ENCODE measurements around the gene FNDC5. TPM values are rescaled to one million over a fixed set of nuclear protein-coding genes. Genes with fewer than 3 reads are reported as not detected.

The FNDC5 gene
- total RNA-seq, 1 experiment from 2014 or later = 4.5 TPM

DNA sequence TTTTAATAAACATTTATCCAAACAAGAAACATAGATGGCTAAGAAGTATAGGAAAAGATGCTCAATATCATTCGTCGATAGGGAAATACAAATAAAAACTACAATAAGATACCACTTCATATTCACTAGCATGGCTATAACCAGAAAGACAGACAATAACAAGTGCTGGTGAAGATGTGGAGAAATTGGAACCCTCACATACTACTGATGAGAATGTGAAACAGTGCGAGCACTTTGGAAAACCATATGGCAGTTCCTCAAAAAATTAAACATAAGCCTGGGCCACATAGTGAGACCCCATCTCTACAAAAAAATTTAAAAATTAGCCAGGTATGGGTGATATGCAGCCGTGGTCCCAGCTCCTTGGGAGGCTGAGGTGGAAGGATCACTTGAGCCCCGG is 39.6 kb upstream of the FNDC5 start:
- H2AFZ ChIP-seq (ENCODE audit: low read length) = no peak overlapping the region
- H3K18ac ChIP-seq (ENCODE audit: insufficient read length, low read depth, low read length) = no peak overlapping the region
- H3K14ac ChIP-seq (ENCODE audit: insufficient read depth, low read length) = no peak overlapping the region
- no peak overlapping the region for H3K4ac ChIP-seq (ENCODE audit: low read depth, low read length)
- H3K9ac ChIP-seq (ENCODE audit: extremely low read depth, insufficient read length, low read length) = no peak overlapping the region
- Mint-ChIP-seq H3K4me3 (no peak overlapping the region), H3K27ac (no peak overlapping the region), H3K36me3 (ENCODE audit: insufficient read depth in 1 of 3, low read depth in 3 of 3) (no peaks in the 10 kb centered on the region), H3K4me1 (no peaks in the 10 kb centered on the region), H3K9me3 (no peaks in the 10 kb centered on the region; a peak in 1 of 5 replicates), H3K27me3 (ENCODE audit: low read depth) (peaks cover 9% of the 10 kb centered on the region)
- TF ChIP-seq, protein P1, sequence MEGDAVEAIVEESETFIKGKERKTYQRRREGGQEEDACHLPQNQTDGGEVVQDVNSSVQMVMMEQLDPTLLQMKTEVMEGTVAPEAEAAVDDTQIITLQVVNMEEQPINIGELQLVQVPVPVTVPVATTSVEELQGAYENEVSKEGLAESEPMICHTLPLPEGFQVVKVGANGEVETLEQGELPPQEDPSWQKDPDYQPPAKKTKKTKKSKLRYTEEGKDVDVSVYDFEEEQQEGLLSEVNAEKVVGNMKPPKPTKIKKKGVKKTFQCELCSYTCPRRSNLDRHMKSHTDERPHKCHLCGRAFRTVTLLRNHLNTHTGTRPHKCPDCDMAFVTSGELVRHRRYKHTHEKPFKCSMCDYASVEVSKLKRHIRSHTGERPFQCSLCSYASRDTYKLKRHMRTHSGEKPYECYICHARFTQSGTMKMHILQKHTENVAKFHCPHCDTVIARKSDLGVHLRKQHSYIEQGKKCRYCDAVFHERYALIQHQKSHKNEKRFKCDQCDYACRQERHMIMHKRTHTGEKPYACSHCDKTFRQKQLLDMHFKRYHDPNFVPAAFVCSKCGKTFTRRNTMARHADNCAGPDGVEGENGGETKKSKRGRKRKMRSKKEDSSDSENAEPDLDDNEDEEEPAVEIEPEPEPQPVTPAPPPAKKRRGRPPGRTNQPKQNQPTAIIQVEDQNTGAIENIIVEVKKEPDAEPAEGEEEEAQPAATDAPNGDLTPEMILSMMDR (conservative IDR thresholded peaks at IDR 0.05) = no peak
- H2BK5ac ChIP-seq (ENCODE audit: insufficient read length, low read length) = no peak overlapping the region
- H3K9me3 ChIP-seq (ENCODE audit: control insufficient read depth, low read depth, low read length) = no peaks in the 10 kb centered on the region
- H2BK12ac ChIP-seq (ENCODE audit: insufficient read length, low read depth, low read length) = no peak overlapping the region
- WGBS (ENCODE audit: extremely low coverage, insufficient read length, low lambda C conversion rate) = no CpG with 5 or more reads among the region's 5 CpGs
- H2BK15ac ChIP-seq (ENCODE audit: low read depth, low read length) = no peak overlapping the region
- no peaks in the 10 kb centered on the region for H3K4me1 ChIP-seq (ENCODE audit: insufficient read depth, low read length)
- H3K79me2 ChIP-seq (ENCODE audit: insufficient read depth, low read length) = no peaks in the 10 kb centered on the region
- no peak overlapping the region for H3K27ac ChIP-seq (ENCODE audit: insufficient read length, low read depth, low read length)
- no peak overlapping the region for H3T11ph ChIP-seq (ENCODE audit: low read length)
- no peak overlapping the region for H2BK120ac ChIP-seq (ENCODE audit: low read depth, low read length, poor library complexity, severe bottlenecking)
- DNase-seq = no peak
- no peak overlapping the region for H4K5ac ChIP-seq (ENCODE audit: insufficient read length, low read depth, low read length)
- no peaks in the 10 kb centered on the region for H3K23me2 ChIP-seq (ENCODE audit: insufficient read length, low read depth, low read length, poor library complexity, severe bottlenecking)
- H2BK20ac ChIP-seq (ENCODE audit: low read depth, low read length, poor library complexity, severe bottlenecking) = no peak overlapping the region
- no peak overlapping the region for H2AK5ac ChIP-seq (ENCODE audit: insufficient read length, low read length)
- no peak overlapping the region for H3K56ac ChIP-seq (ENCODE audit: insufficient read length, low read depth, low read length)
- no peak overlapping the region for H3K4me2 ChIP-seq (ENCODE audit: insufficient read depth, insufficient read length, low read length)
- no peaks in the 10 kb centered on the region for H4K20me1 ChIP-seq (ENCODE audit: control insufficient read depth, insufficient read depth, insufficient read length)
- H3K79me1 ChIP-seq (ENCODE audit: insufficient read depth, low read depth, low read length, poor library complexity, severe bottlenecking) = no peaks in the 10 kb centered on the region
- no peak overlapping the region for H4K8ac ChIP-seq (replicated peaks; ENCODE audit: insufficient read length, low read depth, low read length)
- no peak overlapping the region for H3K23ac ChIP-seq (ENCODE audit: insufficient read length, low read depth, low read length)
- no peak overlapping the region for H4K91ac ChIP-seq (ENCODE audit: insufficient read length, low read depth, low read length)
- H3K27me3 ChIP-seq (ENCODE audit: insufficient read depth, low read length) = no peaks in the 10 kb centered on the region
